SHP77 (cell line): ENCODE measurements around the gene BANP.
"Not testable (repeated sequence)": the region's sequence is repeated elsewhere in the genome, so short reads cannot be mapped to it uniquely, and the experiment has no call there.

Source experiments
- DNase-seq, 2 experiments: peaks; one replicate each; lab custom pipeline; 2025; lab: John Stamatoyannopoulos, UW

Gene BANP

GRCh38 chr16:88087517-88087877 is 136.3 kb downstream of the BANP start:
- no peak for DNase-seq

DNA sequence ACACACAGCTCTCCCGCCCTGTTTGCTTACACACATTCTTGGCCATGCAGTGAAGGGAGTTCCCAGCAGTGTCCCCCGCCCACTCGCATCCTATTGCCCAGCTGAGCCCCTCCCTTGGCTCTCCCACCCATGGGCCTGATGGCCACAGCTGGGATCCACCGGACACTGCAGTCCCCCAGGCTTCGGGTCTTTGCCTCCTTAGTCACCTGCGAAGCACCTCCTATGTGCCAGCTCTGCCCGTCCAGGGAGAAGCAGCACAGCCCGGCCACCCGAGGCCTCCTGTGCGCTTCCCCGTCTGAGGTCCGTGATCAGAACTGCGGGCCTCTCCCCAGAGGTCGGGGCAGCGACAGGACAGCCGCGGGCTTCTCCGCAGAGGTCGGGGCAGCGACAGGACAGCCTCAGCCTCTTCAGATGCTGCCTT is 136.9 kb downstream of the BANP start:
- no peak for DNase-seq

GRCh38 chr16:88088611-88089010 is 137.4 kb downstream of the BANP start:
- DNase-seq = not testable (repeated sequence)

DNA sequence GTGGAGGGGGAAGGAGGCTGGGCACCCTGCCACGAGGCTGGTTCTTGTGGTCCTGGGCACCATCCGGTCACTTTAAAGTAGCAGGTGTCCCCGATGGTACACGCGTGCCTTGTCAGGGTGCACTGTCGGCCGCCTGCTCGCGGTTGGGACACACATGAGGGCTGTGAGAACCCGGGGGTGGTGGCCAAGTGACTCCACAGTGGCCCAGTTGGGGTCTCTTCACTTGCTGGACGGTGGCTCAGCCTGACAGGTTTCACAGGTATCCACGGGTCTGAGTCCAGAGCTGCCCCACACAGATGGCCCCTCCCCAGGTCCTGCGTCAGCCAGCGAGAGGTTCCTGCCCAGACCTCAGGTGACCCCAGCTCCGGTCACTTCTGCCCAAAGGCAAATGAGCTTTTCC is 137.8 kb downstream of the BANP start:
- not testable (repeated sequence) for DNase-seq

- not testable (repeated sequence) for DNase-seq
These were observed 138.6 kb downstream of the BANP start for GRCh38 chr16:88089632-88090376.

DNA sequence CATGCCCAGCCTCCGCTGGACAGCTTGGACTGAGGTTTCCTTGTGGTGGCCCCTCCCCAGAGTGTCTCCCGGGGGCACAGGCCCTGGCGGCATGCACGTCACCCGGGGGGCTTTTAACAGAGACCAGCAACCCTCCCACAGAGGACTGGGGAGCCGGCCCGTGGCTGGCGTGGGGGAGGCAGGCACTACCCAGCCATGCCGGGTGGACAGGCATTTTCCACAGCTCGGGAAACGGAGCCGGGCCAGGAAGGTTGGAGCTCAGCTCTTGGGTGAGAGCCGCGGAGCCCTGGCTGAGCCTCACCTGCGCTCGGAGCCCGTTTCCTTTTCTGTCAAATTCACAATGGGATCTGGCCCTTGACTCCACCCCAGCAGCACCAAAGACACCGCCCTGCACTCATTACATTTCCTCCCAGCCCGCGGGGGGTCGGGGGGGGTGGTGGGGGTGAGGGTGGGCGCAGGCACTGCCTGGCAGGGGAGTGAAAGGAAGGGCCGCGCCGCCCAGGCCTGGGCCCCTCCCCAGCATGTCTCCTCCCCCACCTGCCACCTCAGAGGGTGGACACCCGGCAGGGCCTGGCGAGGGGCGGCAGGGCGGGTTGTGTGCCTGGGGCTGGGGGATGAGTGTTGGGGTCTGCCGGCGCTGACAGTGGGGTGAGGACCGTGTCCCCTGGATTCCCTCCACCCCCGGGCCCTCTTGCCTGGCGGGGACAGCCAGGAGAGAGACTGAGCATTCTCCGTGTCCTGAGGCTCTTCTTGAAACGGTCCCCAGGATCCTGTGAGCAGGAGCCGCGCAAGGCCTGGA is 139.3 kb downstream of the BANP start:
- DNase-seq = not testable (repeated sequence)

DNA sequence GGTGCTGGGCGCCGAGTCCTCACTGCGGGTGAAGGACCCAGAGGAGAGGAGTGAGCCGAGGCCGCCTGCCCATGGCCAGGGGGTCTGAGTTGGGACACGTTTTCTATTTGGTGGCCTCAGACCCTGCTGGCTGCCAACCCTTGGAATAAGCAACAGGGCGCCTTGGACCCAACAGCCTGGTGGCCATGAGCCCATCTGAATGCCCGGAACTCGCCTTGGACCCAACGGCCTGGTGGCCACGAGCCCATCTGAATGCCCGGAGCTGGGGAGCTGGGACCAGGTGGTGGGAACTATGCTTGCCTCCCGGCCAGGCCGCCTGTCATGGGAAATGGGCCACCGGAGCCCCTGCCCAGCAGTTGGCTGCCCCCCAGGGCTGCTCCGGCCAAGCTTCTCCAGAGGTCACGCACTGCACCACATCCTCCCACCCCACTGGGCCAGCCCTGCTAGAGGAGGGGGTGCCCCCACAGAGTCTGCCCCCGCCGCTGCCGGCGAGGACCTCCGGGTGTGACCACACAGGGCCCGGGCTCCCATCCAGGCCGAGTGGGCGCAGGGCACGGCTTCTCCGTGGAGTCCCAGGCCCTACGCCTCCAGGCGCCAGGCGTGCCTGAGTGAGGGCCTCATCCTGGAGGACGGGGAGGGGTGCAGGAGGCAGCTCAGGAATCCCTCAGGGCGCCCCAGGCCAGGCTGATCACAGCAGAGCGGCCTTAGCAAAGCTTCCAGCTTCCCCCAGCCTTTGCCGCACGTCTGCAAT is 140.2 kb downstream of the BANP start:
- DNase-seq = not testable (repeated sequence)

- DNase-seq = not testable (repeated sequence)
These were observed 140.7 kb downstream of the BANP start for GRCh38 chr16:88091972-88092302.

DNA sequence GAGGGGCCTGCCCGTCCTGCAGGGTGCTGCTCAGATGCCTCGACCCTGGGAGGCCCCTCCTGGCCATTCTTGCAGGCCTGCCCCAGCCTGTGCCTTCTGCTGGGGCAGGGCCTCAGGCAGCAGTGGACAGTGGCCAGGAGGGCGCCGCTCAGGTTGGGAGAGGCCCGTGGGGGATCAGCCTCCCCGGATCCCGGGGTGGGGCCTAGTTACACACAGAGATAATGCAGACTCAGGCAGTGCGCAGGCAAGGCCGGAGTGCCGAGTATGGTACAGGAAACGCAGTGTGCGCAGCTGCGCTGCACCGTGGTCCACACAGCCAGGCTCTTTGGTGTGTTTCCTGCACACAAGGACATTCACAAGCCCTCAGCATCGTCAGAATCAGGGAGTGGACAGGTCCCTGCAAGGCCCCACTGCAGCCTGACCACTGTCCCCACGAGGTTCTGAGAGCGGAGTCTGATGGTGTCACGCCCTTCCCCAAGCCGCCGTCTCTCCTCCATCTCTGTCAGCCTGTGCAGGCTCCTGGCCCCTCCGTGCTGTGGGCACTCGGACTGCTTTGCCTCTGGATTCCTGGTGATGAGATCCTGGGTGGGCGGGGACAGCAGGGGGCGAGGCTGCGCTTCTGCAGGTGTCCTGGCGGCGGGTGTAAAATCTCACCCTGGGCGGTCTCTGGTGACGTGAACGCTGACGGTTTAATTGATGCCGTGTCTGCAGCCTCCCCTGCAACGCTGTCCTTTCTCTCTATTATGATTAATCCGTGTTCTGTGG is 141.7 kb downstream of the BANP start:
- DNase-seq = not testable (repeated sequence)

GRCh38 chr16:88093556-88094252 is 142.5 kb downstream of the BANP start:
- not testable (repeated sequence) for DNase-seq

- DNase-seq = not testable (repeated sequence)
These were observed 143.0 kb downstream of the BANP start for GRCh38 chr16:88094253-88094575.

DNA sequence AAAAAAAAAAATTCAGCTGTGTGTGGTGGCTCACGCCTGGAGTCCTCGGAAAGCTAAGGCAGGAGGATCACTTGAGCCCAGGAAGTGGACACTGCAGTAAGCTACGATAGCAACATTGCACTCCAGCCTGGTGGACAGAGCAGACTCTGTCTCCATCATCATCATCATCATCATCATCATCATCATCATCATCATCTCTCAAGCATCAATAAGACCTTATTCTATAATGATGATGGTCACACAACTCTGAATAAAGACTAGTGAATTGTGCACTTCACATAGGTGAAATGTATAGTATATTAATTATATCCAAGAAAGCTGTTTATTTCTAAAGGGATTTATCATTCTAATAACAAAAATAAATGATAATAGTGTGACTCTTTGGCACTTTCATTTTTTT is 143.7 kb downstream of the BANP start:
- not testable (repeated sequence) for DNase-seq

DNA sequence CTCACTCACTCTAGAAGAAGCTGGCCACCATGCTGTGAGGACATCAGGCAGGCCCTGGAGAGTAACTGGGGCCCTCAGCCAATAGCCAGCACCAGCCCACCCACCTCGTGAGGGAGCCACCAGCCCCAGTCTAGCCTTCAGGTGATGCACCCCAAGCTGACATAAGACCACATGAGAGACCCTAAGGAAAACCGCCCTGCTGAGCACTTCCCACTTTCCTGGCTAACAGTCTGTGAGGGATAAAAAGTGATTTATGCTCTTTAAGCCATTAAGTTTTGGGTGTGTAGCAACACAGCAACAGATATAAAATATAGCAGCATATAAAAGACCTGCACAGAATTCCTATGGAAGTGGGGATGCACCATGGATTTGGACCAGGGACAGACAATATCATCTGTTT is 145.4 kb downstream of the BANP start:
- not testable (repeated sequence) for DNase-seq

DNA sequence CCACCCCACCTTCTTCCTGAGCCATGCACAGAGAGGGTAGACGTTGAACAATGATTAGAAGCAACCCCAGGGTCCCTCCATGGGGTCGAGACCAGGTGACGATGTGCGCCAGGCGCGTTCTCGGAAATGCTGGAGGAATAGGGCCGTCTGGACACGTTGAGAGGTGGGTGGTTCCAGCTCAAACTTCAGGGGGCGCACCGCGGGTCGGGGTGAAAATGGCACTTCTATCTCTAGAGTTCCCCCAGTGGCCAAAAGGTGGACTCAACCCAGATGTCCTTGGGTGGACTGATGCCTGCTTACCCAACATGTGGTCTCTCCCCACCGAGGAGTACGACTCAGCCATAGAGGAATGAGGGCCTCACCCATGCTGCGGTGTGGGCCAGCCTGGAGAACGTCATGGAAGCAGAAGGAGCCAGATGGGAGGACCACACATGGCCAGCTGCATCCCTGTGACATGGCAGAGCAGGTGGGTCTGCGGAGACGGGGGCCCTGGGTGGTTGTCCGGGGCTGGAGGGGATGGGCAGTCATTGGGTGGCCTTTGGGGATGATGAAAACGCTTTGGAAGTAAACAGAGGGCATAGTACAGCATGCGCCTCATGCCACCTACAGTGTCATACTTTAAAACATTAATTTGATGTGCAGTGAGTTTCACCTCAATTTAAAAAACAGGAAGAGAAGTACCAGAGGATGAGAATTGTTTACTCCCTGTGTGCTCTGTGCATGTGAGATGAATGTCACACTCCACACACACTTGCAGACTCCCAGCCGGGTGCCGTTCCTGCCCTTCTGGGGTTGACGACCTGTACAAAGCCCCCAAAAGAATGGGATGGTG is 147.7 kb downstream of the BANP start:
- not testable (repeated sequence) for DNase-seq

DNA sequence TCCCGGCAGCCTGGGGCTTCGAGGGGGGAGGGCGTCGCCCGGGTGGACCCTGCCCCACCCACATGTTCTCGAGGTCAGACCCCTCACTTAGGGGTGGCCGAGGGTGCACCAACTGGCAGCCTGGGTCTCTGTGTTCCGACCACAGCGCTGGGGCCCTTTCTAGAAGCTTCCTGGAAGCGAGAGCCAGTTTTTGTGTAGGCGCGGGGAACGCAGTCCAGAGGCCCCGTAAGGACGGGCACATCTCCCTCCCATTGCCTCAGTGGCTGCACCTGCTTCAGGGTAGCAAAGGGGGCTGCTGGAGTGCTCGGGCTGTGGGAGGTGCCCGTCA is 148.3 kb downstream of the BANP start:
- no peak for DNase-seq

DNA sequence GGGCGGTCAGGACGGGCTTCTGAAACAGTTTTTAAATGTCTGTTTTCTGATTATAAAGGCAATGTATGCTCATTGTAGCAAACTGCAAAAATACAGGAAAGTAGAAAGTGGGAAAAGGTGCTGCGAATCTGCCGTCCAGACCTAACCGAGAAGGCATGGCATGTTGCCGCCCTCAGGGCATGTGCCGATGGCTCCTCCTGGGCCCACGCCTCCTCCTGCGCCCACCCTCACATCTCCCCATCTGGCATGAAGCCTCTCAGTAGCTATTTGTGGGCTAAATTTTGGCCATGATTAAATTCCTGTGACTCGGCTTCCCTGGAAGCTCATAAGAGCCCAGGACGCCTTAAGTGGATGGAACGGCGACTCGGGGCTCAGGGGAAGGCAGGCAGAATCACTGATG is 148.7 kb downstream of the BANP start:
- DNase-seq = not testable (repeated sequence)

- not testable (repeated sequence) for DNase-seq
These were observed 149.8 kb downstream of the BANP start for GRCh38 chr16:88100801-88101622.

DNA sequence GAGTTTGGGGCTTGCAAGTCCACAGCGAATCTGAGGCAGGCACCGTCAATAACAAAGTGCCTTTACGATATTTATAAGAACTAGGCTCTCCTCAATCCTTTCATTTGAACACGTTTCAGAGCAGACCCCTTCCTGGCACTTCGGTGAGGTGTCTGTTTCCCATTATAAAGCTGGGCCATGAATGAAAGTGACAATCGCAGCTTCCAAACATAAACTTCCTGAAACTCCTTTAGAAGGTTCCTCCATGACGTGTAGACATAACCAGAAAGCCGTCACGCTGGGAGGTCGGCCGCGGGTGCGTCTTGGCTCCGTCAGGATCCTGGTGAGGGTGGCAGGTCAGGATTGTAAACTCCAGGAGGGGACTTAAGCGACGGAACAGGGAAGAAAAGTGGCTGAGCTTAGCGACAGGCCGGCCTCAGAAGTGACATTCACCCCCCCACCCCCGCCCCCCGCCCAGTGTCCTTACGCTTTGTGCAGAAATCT is 150.4 kb downstream of the BANP start:
- DNase-seq = not testable (repeated sequence)

DNA sequence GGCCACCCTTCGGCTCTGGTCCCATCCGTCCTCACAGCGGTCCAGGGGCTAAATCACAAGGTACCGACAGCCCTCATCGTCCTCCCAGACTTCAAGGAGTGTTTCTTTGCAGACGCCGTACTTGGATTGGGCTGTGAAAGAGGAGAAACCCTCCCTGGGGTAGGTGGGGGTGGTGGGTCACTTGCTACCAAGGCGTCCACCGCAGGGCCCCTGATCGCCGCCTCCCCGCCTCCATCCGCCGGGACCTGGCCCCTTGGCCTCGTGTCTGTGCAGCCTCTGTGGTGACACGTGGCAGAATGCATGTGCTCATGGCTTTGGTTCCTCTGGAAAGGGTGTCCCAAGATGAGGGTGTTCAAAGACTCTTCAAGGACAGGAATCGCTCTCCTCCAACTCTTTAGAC is 151.4 kb downstream of the BANP start:
- DNase-seq = no peak

DNA sequence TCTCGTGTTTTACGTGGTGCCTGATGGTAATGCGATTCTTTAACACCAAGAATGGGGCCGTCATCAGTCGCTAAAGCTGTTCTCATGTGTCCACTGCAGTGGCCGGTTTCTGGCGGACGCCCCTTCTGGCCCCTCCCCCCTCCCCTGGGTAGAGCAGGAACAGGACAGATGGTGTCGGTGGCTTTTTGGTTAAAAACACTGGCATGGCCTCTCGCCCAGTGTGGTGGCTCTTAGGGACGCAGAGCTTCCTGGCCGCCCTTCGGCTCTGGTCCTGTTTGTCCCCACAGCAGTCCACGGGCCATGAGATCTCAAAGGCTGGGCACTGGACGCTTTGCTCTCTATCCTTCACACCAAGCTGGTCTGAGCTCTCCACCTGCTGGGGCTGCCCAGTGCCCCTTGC is 151.8 kb downstream of the BANP start:
- no peak for DNase-seq
